Activated CD8-positive, alpha-beta memory T cell treated with anti-CD3 and anti-CD28 coated beads for 36 hours (primary cell): ENCODE results near the gene LGALS3. TPM values are rescaled to one million over a fixed set of nuclear protein-coding genes. Genes with fewer than 3 reads are reported as not detected.

Experiments used
- CTCF ChIA-PET: fragments of 350-600 bp; sonication (Branson Sonifier 250); formaldehyde crosslinking; loops from one replicate; lab custom pipeline; 2021; ENCODE audit warnings: antibody characterized with exemption; lab: Charles Lee
- POLR2A ChIA-PET: fragments of 350-600 bp; sonication (Branson Sonifier 250); formaldehyde crosslinking; loops from one replicate; lab custom pipeline; 2021; ENCODE audit warnings: antibody characterized with exemption; lab: Charles Lee
- total RNA-seq, 2 experiments: library from RNA; stranded (reverse); gene quantifications; one replicate each; pipeline ENCODE4 v1.2.3, GENCODE V29; 2021

The LGALS3 gene
- total RNA-seq, 2 experiments from 2014 or later = 46.0 to 47.0 TPM

DNA sequence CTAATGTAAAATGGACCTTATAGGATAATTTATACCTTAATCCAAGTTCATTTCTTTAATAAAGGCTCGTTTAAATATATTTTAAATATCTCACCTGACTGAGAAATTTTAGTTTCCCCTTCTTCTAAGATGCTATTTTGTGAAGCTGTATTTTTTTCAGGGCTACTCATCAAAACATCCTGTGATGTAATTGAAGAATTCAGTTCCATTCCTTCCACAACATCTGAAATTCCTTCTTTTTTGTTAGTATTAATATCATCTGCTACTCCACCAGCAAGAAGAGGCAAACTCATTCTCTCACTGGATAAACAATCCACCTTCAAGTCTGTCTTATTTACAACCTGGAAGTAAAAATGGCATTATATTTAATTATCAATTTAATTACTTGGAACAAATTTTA lies 22.5 kb downstream of the LGALS3 start:
- CTCF ChIA-PET = interaction anchor here (0.8 kb wide), 1 partner anchor 62 kb away, joined by 5 read pairs; no protein-coding TSS in a partner anchor

DNA sequence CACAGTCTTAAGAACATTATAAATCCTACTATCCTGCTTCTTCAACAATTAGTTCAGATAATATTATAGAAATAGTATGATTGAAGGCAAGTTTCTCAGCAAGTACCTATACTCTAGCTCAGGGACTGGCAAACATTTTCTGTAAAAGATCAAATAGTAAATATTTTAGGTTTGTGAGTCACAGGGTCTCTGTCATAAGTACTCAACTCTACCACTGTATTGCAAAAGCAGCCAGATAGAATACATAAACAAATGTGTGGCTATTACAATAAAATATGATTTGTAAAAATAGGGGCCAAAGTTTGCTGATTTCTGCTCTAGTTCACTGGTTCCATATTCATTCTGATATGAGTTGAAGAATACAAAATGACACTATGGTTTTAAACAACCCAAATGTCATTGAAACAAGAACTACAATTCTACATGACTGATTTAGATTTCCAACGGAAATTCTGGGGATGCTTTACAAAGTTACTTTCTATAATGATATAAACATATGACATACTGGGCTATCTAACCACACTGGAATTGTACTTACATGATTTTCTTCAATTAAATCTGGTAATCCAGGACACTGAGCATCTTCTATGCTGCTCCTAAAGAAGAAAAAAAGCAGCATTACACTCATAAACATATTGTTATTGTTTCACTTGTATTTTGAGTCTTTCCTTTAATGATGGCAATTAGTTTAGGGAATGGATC lies 23.2 kb downstream of the LGALS3 start:
- CTCF ChIA-PET = no interaction called here
- POLR2A ChIA-PET = no interaction called here

More for the DNA sequence above, 22.5 kb downstream of the LGALS3 start:
- POLR2A ChIA-PET = no interaction called here

DNA sequence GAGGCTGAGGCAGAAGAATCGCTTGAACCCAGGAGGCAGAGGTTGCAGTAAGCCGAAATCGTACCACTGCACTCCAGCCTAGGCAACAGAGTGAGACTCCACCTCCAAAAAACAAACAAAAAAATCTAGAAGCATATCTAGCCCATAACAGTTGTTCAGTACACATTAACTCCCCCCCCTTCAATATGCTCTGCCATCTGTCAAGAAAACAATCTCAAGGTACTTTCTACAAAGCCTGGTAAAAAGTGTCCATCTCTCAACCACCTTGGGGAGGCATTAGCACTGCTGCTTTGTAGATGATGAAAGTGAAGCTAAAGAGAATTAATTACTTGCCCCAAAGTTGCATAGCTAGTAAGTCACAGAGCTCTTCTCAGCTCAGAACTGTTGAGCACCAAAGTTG lies 24.9 kb downstream of the LGALS3 start:
- CTCF ChIA-PET = interaction anchor here (0.6 kb wide), 1 partner anchor 57 kb away, joined by 3 read pairs; no protein-coding TSS in a partner anchor
- POLR2A ChIA-PET = interaction anchor here (0.6 kb wide), 1 partner anchor 170 kb away, joined by 3 read pairs; no protein-coding TSS in a partner anchor

DNA sequence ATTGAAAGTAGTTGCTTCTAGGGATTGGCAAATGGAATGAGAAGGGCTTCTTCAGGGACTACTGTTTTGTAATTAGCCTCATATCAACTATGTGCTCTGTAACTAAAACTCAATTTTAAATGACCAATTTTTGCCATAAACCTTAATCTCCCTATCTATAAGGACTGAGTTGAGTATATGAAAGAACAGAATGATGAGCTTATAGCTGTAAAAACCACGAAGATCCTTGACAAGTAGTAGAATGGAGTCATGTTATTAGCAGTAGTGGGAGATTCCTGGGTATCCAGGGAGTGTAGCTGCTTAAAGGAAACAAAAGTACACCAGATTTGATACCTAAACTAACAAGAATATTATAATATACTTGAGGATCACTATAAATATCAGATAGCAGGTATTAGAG lies 28.0 kb downstream of the LGALS3 start:
- CTCF ChIA-PET = interaction anchor here (0.8 to 1.4 kb wide), 2 partner anchors 67 to 106 kb away, joined by 3 to 4 read pairs; partner anchors contain the start of gene MAPK1IP1L
- POLR2A ChIA-PET = no interaction called here

DNA sequence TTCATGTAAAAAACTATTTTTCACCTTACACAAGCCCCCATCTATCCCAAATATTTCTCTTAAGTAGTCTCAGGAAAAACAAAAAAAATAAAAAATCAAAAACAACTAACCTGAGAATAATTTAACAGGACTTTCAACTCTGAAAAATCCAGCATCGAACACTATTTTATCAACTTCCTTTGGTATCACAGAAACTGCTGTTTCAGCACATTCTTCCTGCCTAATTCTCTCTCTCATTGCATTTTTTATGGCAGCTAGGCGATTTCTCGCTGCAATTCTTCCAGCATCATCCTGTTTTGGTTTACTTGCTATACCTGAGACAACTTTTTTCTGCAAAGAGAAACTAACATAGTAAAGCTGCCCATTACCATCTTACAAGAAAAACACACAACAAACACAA lies 29.4 kb downstream of the LGALS3 start:
- ChIA-PET POLR2A (no interaction called here), CTCF (interaction anchor here (0.5 kb wide), 1 partner anchor 69 kb away, joined by 3 read pairs; no protein-coding TSS in a partner anchor)

DNA sequence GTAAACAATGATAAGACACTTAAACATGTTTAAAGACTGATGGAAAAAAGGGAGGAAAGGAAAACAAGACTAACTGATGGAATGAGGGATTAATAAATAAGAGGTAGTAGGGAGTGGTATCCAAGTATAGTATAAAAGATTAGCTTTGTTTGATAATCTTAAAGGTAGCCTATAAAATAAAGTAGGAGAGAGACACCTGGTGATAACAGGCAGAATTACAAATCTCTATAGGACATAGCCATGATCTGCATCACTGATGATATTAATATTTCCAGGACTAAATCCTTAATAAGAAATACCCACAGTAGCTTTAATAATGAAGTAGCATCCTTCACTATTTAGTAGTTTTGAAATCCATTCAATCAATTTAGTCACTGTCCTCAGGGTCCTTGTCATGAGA lies 31.9 kb downstream of the LGALS3 start:
- ChIA-PET POLR2A (interaction anchor here (0.5 kb wide), 1 partner anchor 11 kb away, joined by 3 read pairs; no protein-coding TSS in a partner anchor), CTCF (interaction anchor here (0.6 to 2.0 kb wide), 9 partner anchors 12 to 106 kb away, joined by 3 to 13 read pairs (median 5); no protein-coding TSS in a partner anchor)

DNA sequence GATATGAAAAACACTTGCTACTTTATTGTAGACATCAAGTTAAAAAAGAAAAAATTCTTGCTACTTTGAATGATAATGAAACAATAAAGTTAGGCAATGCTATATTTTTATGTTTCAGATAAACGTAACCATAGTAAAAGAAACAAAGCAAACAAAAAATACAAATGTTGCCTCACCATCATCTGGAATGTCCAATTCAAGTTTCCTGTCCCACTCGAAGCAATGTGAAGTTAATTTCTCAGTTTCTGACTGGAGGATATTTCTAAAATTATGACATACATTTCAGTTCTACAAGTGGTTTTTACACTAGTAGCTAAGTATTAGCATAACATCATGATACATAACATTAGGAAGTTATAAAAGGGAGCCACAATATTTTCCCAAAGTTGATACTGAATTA lies 41.5 kb downstream of the LGALS3 start:
- POLR2A ChIA-PET = no interaction called here
- CTCF ChIA-PET = no interaction called here

DNA sequence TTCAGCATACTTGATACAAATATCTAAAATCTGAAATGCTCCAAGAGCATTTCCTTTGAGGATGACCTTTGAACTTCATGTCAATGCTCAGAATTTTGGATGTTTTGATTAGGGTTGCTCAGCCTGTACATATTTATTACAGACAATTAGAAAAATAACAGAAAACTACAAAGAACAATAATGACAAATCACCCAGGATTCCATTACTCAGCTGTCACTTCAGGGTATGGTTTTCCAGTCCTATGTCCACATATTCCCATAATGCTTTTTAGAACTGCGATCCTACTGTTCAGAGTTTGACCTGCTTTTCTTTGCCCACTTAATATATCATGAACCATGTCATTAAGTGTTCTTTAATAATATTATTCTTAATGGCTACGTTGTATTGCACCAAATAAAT lies 51.0 kb downstream of the LGALS3 start:
- POLR2A ChIA-PET = no interaction called here
- CTCF ChIA-PET = interaction anchor here (0.5 kb wide), 1 partner anchor 96 kb away, joined by 3 read pairs; no protein-coding TSS in a partner anchor

DNA sequence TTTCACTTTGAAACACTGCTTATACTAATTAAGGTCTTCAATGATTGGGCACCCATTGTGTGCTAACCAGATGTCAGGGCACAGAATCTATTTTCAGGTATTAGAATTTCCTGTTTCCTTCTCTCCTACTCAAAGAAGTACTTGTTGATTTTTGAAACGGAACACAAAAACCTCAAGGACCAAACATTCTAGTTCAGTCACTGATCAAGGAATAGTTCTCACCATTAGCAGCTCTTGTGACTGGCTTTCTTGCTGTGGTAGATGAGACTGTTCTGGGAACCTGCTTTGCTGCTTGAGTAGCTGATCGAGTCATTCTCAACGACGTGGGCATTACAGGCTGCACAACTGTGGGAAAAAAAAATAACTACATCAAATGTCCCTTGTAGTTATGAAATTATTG lies 51.4 kb downstream of the LGALS3 start:
- POLR2A ChIA-PET = no interaction called here
- CTCF ChIA-PET = interaction anchor here (0.5 kb wide), 1 partner anchor 97 kb away, joined by 3 read pairs; no protein-coding TSS in a partner anchor

DNA sequence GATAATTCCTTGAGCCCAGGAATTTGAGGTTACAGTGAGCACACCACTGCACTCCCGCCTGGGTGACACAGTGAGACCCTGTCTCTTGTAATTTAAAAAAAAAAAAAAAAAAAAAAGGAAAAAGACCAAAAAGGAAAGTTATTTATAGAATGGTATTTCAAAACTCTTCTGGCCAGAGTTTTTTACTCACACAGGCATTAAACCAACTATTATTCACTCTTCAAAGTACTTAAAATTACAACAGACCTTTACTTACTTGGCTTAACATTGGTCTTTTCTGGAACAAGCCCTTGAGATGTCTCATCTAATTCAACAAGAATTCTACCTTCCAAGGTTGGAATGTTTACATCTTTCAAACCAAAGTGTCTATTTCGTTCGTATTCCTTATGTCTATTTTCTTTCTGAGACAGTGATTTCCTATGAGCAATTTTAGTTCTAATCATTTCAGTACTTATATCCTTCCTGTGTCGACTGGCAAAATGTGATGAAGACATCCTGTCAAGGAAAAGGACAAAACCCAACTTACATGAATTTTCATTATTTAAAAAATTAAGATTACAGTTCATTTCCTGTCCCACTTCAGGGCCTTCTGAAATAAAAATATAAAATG lies 59.7 kb downstream of the LGALS3 start:
- ChIA-PET CTCF (no interaction called here), POLR2A (no interaction called here)

DNA sequence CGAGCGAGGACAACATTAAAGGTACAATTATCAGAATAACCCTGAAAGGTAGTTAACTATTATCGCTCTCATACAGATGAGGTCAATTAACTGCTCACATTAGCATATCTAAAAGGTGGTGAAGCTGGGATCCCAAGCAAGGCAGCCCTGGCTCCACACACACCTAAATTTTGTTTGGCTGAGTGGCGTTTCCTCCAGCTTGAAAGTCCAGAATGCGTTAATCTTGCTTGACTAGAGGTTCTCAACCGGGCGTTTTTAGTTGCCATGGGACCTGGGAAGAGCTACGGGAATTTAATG lies 61.8 kb downstream of the LGALS3 start:
- POLR2A ChIA-PET = interaction anchor here (0.5 to 1.1 kb wide), 4 partner anchors 91 to 448 kb away, joined by 3 to 4 read pairs (median 3); no protein-coding TSS in a partner anchor

DNA sequence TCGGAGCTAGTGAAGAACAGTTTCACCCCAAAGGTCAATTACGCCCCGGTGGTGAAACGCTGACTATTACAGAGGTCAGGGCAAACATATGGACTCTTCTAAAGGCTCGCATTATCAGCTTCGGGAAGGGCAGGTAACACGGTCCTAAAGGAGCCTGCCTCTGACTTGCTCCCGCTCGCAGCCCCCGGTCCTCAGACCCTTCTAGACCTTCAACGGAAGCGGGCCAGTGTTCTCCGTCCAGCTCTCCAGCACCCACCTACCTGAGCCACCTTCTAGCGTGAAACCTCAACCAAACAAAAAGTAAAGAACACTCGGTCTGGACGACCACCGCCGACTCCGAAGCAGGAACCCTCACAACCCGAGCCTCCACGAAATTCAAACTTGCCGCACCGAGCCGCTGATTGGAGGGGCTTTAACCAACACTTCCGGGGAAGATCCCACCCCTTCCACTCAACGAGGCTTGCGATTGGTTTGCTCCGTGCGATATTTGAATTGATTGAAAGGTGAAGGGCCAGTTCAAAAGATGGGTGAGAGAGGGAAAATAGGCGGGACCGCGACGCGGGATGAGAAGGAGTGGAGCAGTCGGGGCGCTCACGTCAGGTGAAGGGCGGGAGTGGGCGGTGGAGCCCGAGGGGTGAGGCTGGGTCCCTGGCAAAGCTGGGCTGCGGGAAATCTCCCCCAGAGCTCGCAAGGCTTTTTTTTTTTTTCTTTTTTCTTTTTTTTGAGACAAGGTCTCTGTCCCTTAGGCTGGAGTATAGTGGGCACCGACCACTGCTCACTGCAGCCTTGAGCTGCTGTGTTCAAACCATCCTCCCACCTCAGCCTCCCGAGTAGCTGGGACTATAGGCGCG lies 62.4 kb downstream of the LGALS3 start, which contains the start of gene DLGAP5:
TSS of gene DLGAP5 (minus strand) at position 383 of the 851 bp plus-strand sequence. CDS start 2,406 bp downstream, outside the sequence.
- ChIA-PET POLR2A (interaction anchor here (0.5 to 1.1 kb wide), 5 partner anchors 81 to 447 kb away, joined by 3 to 6 read pairs (median 3); no protein-coding TSS in a partner anchor), CTCF (interaction anchor here (0.6 to 1.2 kb wide), 2 partner anchors 79 to 184 kb away, joined by 3 to 4 read pairs; no protein-coding TSS in a partner anchor)

More for the DNA sequence above, 61.8 kb downstream of the LGALS3 start:
- CTCF ChIA-PET = interaction anchor here (1.2 kb wide), 1 partner anchor 80 kb away, joined by 3 read pairs; no protein-coding TSS in a partner anchor

DNA sequence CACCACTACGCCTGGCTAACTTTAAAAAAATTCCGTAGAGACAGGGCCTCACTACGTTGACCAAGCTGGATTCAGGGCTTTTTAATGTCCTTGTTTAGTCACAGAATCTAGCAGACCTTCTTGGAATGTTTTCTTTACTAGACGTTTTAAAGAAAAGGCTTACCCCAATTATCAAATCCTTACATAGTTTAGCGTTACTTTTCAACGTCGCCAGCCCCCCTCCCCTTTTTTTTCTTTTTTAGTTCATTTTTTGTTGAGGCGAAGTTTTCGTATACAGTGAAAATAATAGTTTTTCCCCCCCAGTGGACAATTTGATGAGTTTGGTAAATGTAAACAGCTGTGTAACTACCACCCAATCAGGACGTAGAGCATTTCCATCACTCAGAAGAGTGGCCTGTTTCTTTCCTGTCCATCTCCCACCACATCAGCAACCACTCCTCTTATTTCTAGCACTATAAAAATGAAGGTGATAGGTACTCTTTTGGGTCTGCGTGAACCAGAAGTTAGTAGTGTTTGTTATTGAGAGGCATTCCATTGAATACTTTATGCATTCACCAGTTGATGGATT lies 63.1 kb downstream of the LGALS3 start:
- CTCF ChIA-PET = interaction anchor here (0.6 kb wide), 2 partner anchors 111 to 183 kb away, joined by 4 to 5 read pairs; no protein-coding TSS in a partner anchor
- POLR2A ChIA-PET = interaction anchor here (0.6 to 0.7 kb wide), 2 partner anchors 19 to 80 kb away, joined by 4 to 6 read pairs; no protein-coding TSS in a partner anchor

DNA sequence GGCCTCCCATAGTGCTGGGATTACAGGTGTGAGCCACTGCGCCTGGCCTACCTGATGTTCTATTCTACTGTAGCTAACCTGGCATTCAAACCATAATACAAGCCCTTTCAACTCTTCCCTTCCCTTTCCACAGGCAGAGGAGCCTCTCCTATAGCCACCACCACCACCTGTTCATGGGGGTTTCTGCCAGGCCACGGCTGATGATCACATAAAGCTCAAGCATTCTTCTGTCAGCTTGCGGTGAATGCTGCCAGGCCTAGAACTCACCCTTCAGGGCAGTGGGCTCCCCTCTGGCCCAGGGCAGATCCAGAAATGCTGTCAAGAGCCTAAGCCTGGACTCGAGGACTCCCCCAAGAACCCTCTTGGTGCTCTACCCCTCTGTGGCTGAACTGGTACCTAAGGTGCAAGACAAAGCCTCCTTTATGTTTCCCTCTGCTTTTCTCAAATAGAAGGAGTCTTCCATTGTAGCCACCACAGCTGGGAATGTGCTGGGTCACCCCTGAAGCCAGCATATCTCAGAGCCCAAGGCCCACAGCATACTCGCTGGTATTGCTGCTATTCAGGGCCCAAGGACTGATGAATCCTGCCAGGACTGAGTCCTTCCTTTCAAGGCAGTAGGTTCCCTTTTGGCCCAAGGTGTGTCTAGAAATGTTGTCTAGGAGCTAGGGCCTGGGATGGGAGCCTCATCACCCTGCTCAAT lies 65.8 kb downstream of the LGALS3 start:
- POLR2A ChIA-PET = no interaction called here
- CTCF ChIA-PET = no interaction called here
